HG03108 (cell line): ENCODE data around the gene RNF187.
"Not testable (repeated sequence)": the region's sequence is repeated elsewhere in the genome, so short reads cannot be mapped to it uniquely, and the experiment has no call there.

Experiments
- ATAC-seq: cut with Tn5 transposase; IDR thresholded peaks from one replicate; pipeline ENCODE4 v1.9.1; 2021; ENCODE audit warnings: moderate library complexity; ENCODE audit not compliant: unreplicated experiment

RNF187 gene

GRCh38 chr1:228459091-228459993, 27.8 kb upstream of the RNF187 start:
- ATAC-seq, result no peak

GRCh38 chr1:228460821-228461220, 26.4 kb upstream of the RNF187 start:
- no peak for ATAC-seq

GRCh38 chr1:228462560-228462959, 24.6 kb upstream of the RNF187 start:
- no peak for ATAC-seq

DNA sequence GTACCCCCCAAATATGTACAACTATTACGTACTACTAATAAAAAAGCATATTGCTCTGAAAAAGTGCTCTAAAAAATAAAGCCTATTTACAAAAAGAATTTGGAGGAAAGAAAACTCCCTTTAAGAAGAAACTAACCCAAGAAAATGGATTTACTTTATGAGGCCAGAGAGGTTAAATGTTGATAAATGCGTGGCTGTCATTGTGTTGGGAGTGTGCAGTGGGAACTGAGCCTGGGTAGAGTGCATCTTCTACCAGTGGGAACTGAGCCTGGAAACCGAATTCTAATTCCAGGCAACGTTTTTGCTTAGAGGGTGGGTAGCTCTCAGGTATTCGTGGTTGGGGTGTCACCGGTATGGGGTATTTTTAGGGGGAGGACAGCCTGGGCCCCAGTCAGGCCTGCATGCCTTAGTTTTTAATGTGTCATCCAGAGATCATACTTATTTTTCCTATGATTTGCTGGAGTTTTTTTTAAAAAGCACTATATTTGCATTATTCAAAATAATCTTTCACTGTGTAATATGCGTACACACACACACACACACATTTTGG, 24.1 kb upstream of the RNF187 start:
- ATAC-seq, result no peak

- peak; percentile 53 for ATAC-seq
Measured at GRCh38 chr1:228463559-228464455, 23.4 kb upstream of the RNF187 start.

- peak; percentile 67 for ATAC-seq
Measured at GRCh38 chr1:228464487-228464983, 22.6 kb upstream of the RNF187 start.

GRCh38 chr1:228465141-228465540, 22.0 kb upstream of the RNF187 start:
- ATAC-seq, result no peak

- ATAC-seq, result no peak
Measured at GRCh38 chr1:228465571-228466146, 21.5 kb upstream of the RNF187 start.

- ATAC-seq, result not testable (repeated sequence)
Measured at GRCh38 chr1:228468188-228468587, 19.0 kb upstream of the RNF187 start.

- ATAC-seq, result no peak
Measured at GRCh38 chr1:228469413-228470162, 17.6 kb upstream of the RNF187 start.

- no peak for ATAC-seq
Measured at GRCh38 chr1:228471154-228471761, 15.9 kb upstream of the RNF187 start.

DNA sequence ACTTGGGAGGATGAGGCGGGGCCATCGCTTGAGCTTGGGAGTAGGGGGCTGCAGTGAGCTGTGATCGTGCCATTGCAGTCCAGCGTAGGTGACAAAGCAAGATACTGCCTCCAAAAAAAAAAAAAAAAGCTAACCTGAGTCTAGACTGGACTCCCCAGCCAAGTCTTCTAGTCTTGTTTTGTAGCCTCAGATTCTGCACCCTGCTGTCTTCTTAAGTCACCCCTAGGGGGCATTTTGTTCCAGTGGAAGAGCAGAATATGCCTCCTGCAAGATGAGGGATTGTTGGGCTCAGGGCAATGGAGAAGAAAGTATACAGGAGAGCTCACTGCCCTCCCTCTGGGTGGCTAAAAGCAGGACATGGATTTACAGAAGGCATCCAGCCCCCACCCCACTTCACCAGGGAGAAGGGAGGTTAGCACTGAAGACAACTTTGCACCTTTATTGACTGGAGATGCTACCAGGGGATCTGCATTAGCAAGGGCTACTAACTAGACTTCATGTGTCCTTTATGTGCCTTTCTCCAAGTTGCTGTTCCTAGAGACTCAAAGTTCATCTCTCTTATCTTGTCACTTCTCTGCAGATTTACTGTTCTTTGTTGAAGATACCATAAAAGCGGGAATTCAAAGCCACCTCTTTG, 15.3 kb upstream of the RNF187 start:
- ATAC-seq, result no peak

DNA sequence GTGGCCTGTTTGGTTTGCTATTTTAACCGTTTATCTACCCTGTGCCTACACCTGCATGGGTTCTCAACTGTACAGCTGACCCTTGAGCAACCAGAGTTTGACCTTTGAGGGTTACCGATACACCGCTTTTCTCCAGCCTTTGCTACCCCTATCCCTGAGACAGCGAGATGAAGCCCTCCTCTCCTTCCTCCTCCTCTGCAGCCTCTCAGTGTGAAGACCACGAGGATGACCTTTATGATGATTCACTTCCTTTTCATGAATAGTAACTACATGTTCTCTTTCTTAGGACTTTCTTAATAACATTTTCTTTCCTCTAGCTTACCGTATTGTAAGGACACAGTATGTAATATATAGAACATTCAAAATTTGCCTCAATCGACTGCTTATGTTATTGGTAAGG, 14.5 kb upstream of the RNF187 start:
- peak; percentile 55 for ATAC-seq

DNA sequence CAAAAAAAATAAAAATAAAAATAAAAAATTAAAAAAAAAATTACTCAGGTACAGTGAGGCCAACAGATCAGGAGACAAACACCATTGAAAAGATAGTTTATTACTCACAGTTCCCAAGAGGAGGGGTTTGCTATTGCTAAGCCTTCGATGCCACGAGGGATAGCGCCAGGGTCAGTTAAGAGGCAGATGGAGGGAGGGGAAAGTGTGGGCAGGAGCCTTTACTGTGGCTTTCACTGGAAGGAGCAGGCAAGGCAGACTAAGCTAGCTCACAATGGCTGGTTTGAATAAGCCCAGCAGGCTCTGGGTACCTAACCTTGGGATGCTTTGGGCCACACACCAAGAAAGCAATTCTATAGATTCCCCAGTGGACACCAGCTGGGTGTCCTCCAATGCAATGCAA, 12.7 kb upstream of the RNF187 start:
- ATAC-seq, result no peak

- ATAC-seq, result no peak
Measured at GRCh38 chr1:228475812-228476211, 11.4 kb upstream of the RNF187 start.

- no peak for ATAC-seq
Measured at GRCh38 chr1:228477263-228477662, 9.9 kb upstream of the RNF187 start.

GRCh38 chr1:228478326-228478725, 8.9 kb upstream of the RNF187 start:
- ATAC-seq, result no peak

DNA sequence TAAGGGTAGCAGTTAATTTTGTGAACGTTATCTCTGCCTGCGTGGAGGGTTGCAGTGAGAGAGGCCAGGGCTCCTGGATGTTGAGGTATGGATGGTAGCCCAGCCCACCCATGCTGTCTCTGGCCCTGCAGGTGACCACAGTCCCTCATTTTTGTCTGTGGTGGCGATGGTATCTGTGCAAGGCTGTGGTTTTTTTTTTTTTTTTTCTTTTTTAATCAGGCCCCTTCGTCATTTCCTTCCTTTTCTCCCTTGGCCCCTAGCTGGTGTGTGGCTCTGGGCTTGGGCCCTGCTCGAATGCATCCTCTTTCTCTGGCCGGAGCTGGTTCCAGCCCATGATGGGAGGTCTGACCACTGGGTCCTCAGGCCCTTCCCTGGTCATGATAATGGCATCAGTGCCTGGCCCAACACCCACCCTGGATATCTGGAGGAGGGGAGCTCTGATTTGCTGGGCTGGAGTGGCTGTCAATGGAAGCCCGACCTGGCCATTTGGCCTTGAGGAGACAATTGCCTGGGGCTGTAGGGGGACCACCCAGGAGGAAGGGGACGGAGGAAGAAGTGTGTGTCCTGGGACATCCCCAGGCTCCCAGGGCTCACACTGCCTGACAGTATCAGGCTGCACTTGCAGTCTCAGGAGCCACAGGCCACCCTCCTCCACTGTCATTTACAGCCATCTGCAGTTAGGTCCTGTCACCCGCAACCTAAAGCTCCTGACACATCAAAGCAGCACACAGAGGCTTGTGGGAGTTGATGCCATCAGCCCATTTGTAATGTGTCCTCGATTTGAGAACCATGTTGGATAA, 8.1 kb upstream of the RNF187 start:
- peak; percentile 71 for ATAC-seq

- no peak for ATAC-seq
Measured at GRCh38 chr1:228483789-228484188, 3.4 kb upstream of the RNF187 start.
